Keratinocyte (primary cell): ENCODE data around the gene OGDHL. TPM values are rescaled to one million over a fixed set of nuclear protein-coding genes. Genes with fewer than 3 reads are reported as not detected.

Source experiments
- DNase-seq: peaks from one replicate; pipeline ENCODE4 v3.0.0-alpha.2; 2011; ENCODE audit warnings: low read depth, missing footprints, low spot score
- FAIRE-seq: peaks from 2 replicates; lab custom pipeline; 2011; peaks lifted over from hg19 to GRCh38; lab: Jason Lieb, UNC
- H2AFZ ChIP-seq: 2 replicates; pipeline ENCODE4 v1.6.0; 2012; ENCODE audit warnings: low read length, control low read depth, inconsistent platforms; ENCODE audit not compliant: control insufficient read depth
- H3K27ac ChIP-seq: 2 replicates; pipeline ENCODE4 v1.5.1; 2011; ENCODE audit warnings: low read length; ENCODE audit not compliant: control insufficient read depth, insufficient read depth
- H3K27me3 ChIP-seq: 3 replicates; pipeline ENCODE4 v1.6.0; 2011; ENCODE audit warnings: low read length; ENCODE audit not compliant: control insufficient read depth, insufficient read depth; ENCODE audit errors: extremely low read depth
- H3K36me3 ChIP-seq, 2 experiments: 2 replicates in 1 of 2; 3 replicates in 1 of 2; pipeline ENCODE4 v1.5.1; 2011; ENCODE audit warnings: low read length in 2 of 2, mild to moderate bottlenecking in 1 of 2; ENCODE audit not compliant: control insufficient read depth in 2 of 2, insufficient read depth in 2 of 2; ENCODE audit errors: extremely low read depth in 1 of 2
- H3K4me1 ChIP-seq: 3 replicates; pipeline ENCODE4 v1.5.1; 2011; ENCODE audit warnings: low read length; ENCODE audit not compliant: control insufficient read depth, insufficient read depth; ENCODE audit errors: extremely low read depth
- H3K4me2 ChIP-seq: 3 replicates; pipeline ENCODE4 v1.6.0; 2011; ENCODE audit warnings: low read depth, low read length; ENCODE audit not compliant: control insufficient read depth, insufficient read depth; ENCODE audit errors: extremely low read depth
- H3K4me3 ChIP-seq, 3 experiments: fragments of 200-600 bp in 1 of 3; sonication (generic) in 1 of 3; 2 replicates in 2 of 3; 3 replicates in 1 of 3; pipeline ENCODE4 v1.5.1; 2011 to 2016; ENCODE audit warnings: low read length in 3 of 3, mild to moderate bottlenecking in 3 of 3, control low read depth in 2 of 3, inconsistent platforms in 1 of 3, low read depth in 1 of 3, mixed read lengths in 1 of 3, mixed run types in 1 of 3, moderate library complexity in 1 of 3; ENCODE audit not compliant: control insufficient read depth in 2 of 3, insufficient read depth in 2 of 3; ENCODE audit errors: extremely low read depth in 1 of 3
- H3K79me2 ChIP-seq: 2 replicates; pipeline ENCODE4 v1.6.0; 2012; ENCODE audit warnings: low read length; ENCODE audit not compliant: control insufficient read depth, insufficient read depth
- H3K9ac ChIP-seq: 3 replicates; pipeline ENCODE4 v1.6.0; 2011; ENCODE audit warnings: low read length; ENCODE audit not compliant: control insufficient read depth, insufficient read depth; ENCODE audit errors: extremely low read depth
- H3K9me1 ChIP-seq: 3 replicates; pipeline ENCODE4 v1.6.0; 2011; ENCODE audit warnings: low read length; ENCODE audit not compliant: control insufficient read depth, insufficient read depth; ENCODE audit errors: extremely low read depth
- H3K9me3 ChIP-seq: 2 replicates; pipeline ENCODE4 v1.5.1; 2012; ENCODE audit warnings: low read depth, low read length; ENCODE audit not compliant: control insufficient read depth
- H4K20me1 ChIP-seq: 3 replicates; pipeline ENCODE4 v1.6.0; 2011; ENCODE audit warnings: low read length; ENCODE audit not compliant: control insufficient read depth, insufficient read depth; ENCODE audit errors: extremely low read depth
- EZH2 ChIP-seq: IDR thresholded peaks from one replicate; pipeline ENCODE4 v1.6.1; 2012; ENCODE audit warnings: inconsistent platforms, mild to moderate bottlenecking, low read length, moderate library complexity
- dilution Hi-C: fragments of 300-500 bp; cut with MboI; formaldehyde crosslinking; loops from one replicate; pipeline ENCODE4 v1.7.0; 2020; ENCODE audit warnings: low sequenced_read_pairs; ENCODE audit not compliant: extremely low pct_ligation_motif_present
- polyA plus RNA-seq, 5 experiments: library from polyadenylated mRNA; depleted of rRNA in 3 of 5; stranded (reverse) in 3 of 5; stranded (forward) in 1 of 5; unstranded in 1 of 5; fragments of >200 nt; gene quantifications; 1 replicate in 1 of 5; 2 replicates in 3 of 5; 3 replicates in 1 of 5; pipeline versions ENCODE4 v1.2.1 to v1.2.3, GENCODE V29; 2011 to 2012; ENCODE audit warnings: missing spikeins in 2 of 5, low read depth in 1 of 5, low replicate concordance in 1 of 5
- TF ChIP-seq, protein P1 (sequence below), 3 experiments: IDR thresholded peaks in 1 of 3; conservative IDR thresholded peaks in 1 of 3; optimal IDR thresholded peaks in 1 of 3; 2 replicates in 2 of 3; 3 replicates in 1 of 3; pipeline versions ENCODE3 to v1.5.1; 2011; ENCODE audit warnings: low read length in 3 of 3, mild to moderate bottlenecking in 3 of 3, moderate library complexity in 2 of 3, control low read depth in 1 of 3, inconsistent platforms in 1 of 3; ENCODE audit not compliant: insufficient read depth in 2 of 3; ENCODE audit errors: extremely low read depth in 1 of 3

OGDHL gene
- polyA plus RNA-seq, 1 donor (not counting 4 experiments of a cell fraction or from before 2014, with no cell fraction given), result 0.09 TPM

DNA sequence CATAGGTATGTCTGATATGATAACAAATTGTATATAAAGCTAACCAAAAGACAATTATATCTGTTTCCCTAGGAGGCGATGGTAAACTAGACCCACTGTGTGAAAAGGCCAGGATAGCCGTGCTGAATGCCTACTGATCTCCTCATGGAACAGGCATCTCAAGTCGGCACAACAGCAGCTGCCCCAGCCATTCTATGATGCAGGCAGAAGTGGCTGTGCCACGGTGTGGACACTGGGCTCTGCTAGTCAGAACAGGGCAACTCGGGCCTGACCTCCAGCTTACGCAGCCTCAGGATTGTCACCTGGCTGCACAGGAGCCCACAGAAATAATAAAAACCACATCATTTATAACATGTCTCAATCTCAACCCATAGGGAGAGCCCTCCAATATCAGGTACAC lies 67.7 kb downstream of the OGDHL start:
- Histone ChIP-seq H3K4me2 (no peak overlapping the region), H4K20me1 (no peaks in the 10 kb centered on the region), H3K27ac (no peak overlapping the region), H3K9ac (no peak overlapping the region), H3K9me1 (no peaks in the 10 kb centered on the region), H3K9me3 (no peaks in the 10 kb centered on the region), H3K27me3 (peaks cover 50% of the 10 kb centered on the region), H3K4me3 (no peak overlapping the region), H3K4me1 (no peaks in the 10 kb centered on the region), H2AFZ (no peak overlapping the region), H3K36me3 (no peaks in the 10 kb centered on the region), H3K79me2 (no peaks in the 10 kb centered on the region)
- DNase-seq, result no peak
- FAIRE-seq, result no peak
- no peak for TF ChIP-seq EZH2
- TF ChIP-seq, protein P1, sequence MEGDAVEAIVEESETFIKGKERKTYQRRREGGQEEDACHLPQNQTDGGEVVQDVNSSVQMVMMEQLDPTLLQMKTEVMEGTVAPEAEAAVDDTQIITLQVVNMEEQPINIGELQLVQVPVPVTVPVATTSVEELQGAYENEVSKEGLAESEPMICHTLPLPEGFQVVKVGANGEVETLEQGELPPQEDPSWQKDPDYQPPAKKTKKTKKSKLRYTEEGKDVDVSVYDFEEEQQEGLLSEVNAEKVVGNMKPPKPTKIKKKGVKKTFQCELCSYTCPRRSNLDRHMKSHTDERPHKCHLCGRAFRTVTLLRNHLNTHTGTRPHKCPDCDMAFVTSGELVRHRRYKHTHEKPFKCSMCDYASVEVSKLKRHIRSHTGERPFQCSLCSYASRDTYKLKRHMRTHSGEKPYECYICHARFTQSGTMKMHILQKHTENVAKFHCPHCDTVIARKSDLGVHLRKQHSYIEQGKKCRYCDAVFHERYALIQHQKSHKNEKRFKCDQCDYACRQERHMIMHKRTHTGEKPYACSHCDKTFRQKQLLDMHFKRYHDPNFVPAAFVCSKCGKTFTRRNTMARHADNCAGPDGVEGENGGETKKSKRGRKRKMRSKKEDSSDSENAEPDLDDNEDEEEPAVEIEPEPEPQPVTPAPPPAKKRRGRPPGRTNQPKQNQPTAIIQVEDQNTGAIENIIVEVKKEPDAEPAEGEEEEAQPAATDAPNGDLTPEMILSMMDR (optimal IDR thresholded peaks at IDR 0.05 in 1 of 3, IDR thresholded peaks at IDR 0.05 in 1 of 3, conservative IDR thresholded peaks at IDR 0.05 in 1 of 3; ENCODE audit: extremely low read depth in 1 of 3, insufficient read depth in 2 of 3, low read length in 3 of 3), result no peak
- dilution Hi-C loops, result no loop called here

DNA sequence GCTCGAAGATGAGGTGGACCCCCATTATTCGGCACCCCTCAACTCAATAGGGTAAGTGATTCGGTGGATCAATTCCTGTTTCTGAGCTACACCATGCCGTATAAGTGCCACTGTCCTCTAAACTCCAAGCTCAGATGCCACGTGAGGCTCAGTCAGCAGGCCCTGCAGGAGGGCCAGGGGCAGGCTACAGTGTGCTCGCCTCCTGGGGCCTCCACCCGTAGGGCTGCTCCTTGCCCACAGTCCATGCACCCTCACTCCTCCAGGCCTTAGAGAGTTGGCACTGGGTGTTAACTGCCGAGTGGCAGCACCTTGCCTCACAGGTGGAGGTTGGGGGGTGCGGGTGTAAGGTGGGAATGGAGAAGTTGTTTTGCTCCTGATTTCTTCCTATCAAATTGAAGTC lies 70.5 kb downstream of the OGDHL start:
- Histone ChIP-seq H3K27me3 (peaks cover 55% of the 10 kb centered on the region), H3K4me1 (peaks cover 7% of the 10 kb centered on the region), H3K4me2 (no peak overlapping the region), H3K9me3 (no peaks in the 10 kb centered on the region), H4K20me1 (no peaks in the 10 kb centered on the region), H3K9ac (no peak overlapping the region), H3K27ac (no peak overlapping the region), H3K4me3 (no peak overlapping the region), H3K9me1 (no peaks in the 10 kb centered on the region), H3K79me2 (no peaks in the 10 kb centered on the region), H2AFZ (no peak overlapping the region), H3K36me3 (no peaks in the 10 kb centered on the region)
- DNase-seq, result no peak
- TF ChIP-seq, protein P1 (optimal IDR thresholded peaks at IDR 0.05 in 1 of 3, IDR thresholded peaks at IDR 0.05 in 1 of 3, conservative IDR thresholded peaks at IDR 0.05 in 1 of 3; ENCODE audit: extremely low read depth in 1 of 3, insufficient read depth in 2 of 3, low read length in 3 of 3), result no peak
- TF ChIP-seq EZH2, result no peak
- no peak for FAIRE-seq
- dilution Hi-C loops, result no loop called here
